ENCODE results near the gene CORO7.

CORO7 gene

GRCh38 chr16:4372578-4373355, 43.6 kb downstream of the CORO7 start:
- peak in 27 of 56 donors; percentile 10 to 55 (median 33) for DNase-seq

GRCh38 chr16:4372001-4372577, 44.3 kb downstream of the CORO7 start:
- peak in 3 of 56 donors; percentile 12 to 34 (median 31) for DNase-seq

GRCh38 chr16:4371357-4372000, 44.9 kb downstream of the CORO7 start, which contains the start of gene VASN:
Gene VASN, plus strand, starts transcription at chr16:4371848. Its CDS starts 9,030 bp downstream, at chr16:4380878.
- DNase-seq, result peak in 47 of 56 donors; percentile 13 to 81 (median 55)

- peak in 20 of 56 donors; percentile 7 to 56 (median 29) for DNase-seq
Observed at GRCh38 chr16:4370570-4371356, 45.6 kb downstream of the CORO7 start.

- DNase-seq, result no peak
Observed at GRCh38 chr16:4370151-4370550, 46.2 kb downstream of the CORO7 start.

GRCh38 chr16:4369007-4369733, 47.2 kb downstream of the CORO7 start:
- no peak for DNase-seq

GRCh38 chr16:4367393-4367856, 49.0 kb downstream of the CORO7 start:
- no peak for DNase-seq

GRCh38 chr16:4366016-4366415, 50.4 kb downstream of the CORO7 start:
- no peak for DNase-seq

- DNase-seq, result no peak
Observed at GRCh38 chr16:4365615-4366014, 50.8 kb downstream of the CORO7 start.

- no peak for DNase-seq
Observed at GRCh38 chr16:4365014-4365406, 51.4 kb downstream of the CORO7 start.

GRCh38 chr16:4364196-4365013, 52.0 kb downstream of the CORO7 start:
- no peak for DNase-seq

- peak in 2 of 56 donors; percentile 18 to 20 for DNase-seq
Observed at GRCh38 chr16:4362476-4363135, 53.8 kb downstream of the CORO7 start.

- no peak for DNase-seq
Observed at GRCh38 chr16:4361944-4362311, 54.5 kb downstream of the CORO7 start.

- no peak for DNase-seq
Observed at GRCh38 chr16:4361033-4361943, 55.1 kb downstream of the CORO7 start.

- DNase-seq, result no peak
Observed at GRCh38 chr16:4360538-4361021, 55.8 kb downstream of the CORO7 start.

- no peak for DNase-seq
Observed at GRCh38 chr16:4359914-4360313, 56.5 kb downstream of the CORO7 start.

- DNase-seq, result peak in 23 of 56 donors; percentile 8 to 70 (median 22)
Observed at GRCh38 chr16:4358831-4359561, 57.4 kb downstream of the CORO7 start.

All from amygdala (tissue), 56 donors.